Measurements from ENCODE around the gene MICALL1.

GRCh38 chr22:37918580-37919270 lies 12.6 kb downstream of the MICALL1 start:
- TF ChIP-seq, protein P1, sequence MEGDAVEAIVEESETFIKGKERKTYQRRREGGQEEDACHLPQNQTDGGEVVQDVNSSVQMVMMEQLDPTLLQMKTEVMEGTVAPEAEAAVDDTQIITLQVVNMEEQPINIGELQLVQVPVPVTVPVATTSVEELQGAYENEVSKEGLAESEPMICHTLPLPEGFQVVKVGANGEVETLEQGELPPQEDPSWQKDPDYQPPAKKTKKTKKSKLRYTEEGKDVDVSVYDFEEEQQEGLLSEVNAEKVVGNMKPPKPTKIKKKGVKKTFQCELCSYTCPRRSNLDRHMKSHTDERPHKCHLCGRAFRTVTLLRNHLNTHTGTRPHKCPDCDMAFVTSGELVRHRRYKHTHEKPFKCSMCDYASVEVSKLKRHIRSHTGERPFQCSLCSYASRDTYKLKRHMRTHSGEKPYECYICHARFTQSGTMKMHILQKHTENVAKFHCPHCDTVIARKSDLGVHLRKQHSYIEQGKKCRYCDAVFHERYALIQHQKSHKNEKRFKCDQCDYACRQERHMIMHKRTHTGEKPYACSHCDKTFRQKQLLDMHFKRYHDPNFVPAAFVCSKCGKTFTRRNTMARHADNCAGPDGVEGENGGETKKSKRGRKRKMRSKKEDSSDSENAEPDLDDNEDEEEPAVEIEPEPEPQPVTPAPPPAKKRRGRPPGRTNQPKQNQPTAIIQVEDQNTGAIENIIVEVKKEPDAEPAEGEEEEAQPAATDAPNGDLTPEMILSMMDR (IDR thresholded peaks at IDR 0.05), result no peak
- TF ChIP-seq POLR2A (IDR thresholded peaks at IDR 0.05), result no peak

Measured in transverse colon (tissue), 3 donors.